ENCODE data around the gene MKKS.

- TF ChIP-seq, protein P1, sequence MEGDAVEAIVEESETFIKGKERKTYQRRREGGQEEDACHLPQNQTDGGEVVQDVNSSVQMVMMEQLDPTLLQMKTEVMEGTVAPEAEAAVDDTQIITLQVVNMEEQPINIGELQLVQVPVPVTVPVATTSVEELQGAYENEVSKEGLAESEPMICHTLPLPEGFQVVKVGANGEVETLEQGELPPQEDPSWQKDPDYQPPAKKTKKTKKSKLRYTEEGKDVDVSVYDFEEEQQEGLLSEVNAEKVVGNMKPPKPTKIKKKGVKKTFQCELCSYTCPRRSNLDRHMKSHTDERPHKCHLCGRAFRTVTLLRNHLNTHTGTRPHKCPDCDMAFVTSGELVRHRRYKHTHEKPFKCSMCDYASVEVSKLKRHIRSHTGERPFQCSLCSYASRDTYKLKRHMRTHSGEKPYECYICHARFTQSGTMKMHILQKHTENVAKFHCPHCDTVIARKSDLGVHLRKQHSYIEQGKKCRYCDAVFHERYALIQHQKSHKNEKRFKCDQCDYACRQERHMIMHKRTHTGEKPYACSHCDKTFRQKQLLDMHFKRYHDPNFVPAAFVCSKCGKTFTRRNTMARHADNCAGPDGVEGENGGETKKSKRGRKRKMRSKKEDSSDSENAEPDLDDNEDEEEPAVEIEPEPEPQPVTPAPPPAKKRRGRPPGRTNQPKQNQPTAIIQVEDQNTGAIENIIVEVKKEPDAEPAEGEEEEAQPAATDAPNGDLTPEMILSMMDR (IDR thresholded peaks at IDR 0.05), result no peak
- no peak for TF ChIP-seq POLR2A (IDR thresholded peaks at IDR 0.05)
- no peak for TF ChIP-seq EP300 (IDR thresholded peaks at IDR 0.05)
Observed at GRCh38 chr20:10404959-10405530, 29.0 kb downstream of the MKKS start.
